ENCODE measurements around the gene ASTN2. TPM values are rescaled to one million over a fixed set of nuclear protein-coding genes. Genes with fewer than 3 reads are reported as not detected.
"Not testable (repeated sequence)": the region's sequence is repeated elsewhere in the genome, so short reads cannot be mapped to it uniquely, and the experiment has no call there.

ASTN2 gene
- total RNA-seq, 1 donor from 2014 or later, result 13.6 TPM

DNA sequence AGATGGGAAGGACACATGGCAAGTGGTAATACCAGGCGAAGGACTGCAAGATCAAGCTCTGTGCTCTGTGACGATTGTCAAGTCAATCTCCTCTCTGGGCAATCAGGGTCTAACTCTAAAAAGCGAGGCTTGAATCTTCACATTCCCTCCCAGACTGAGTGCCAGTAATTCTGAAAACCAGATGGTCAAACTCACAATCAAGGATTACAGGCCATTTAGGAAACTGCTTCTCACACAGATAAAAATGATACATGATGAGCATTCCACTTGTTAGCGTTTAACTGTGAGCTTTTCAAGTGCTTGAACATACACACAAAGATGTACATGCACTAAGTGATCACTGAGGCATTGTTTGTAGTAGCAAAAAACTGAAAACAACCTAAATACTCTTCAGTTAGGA, 517.7 kb downstream of the ASTN2 start:
- H3K27me3 Mint-ChIP-seq (ENCODE audit: low read depth, unreplicated experiment), result no peaks in the 10 kb centered on the region
- peaks cover 2% of the 10 kb centered on the region for H3K9me3 Mint-ChIP-seq (ENCODE audit: unreplicated experiment)
- no peaks in the 10 kb centered on the region for H3K36me3 Mint-ChIP-seq (ENCODE audit: low read depth, unreplicated experiment)
- H3K9ac ChIP-seq (ENCODE audit: low read length), result no peak overlapping the region
- FAIRE-seq (no peak), DNase-seq (ENCODE audit: low read depth) (no peak)
- H4K20me1 ChIP-seq (ENCODE audit: insufficient read depth, low read length), result no peaks in the 10 kb centered on the region
- peaks cover 13% of the 10 kb centered on the region for H3K4me1 Mint-ChIP-seq (ENCODE audit: low read depth, unreplicated experiment)
- no peak overlapping the region for H3K27ac ChIP-seq (ENCODE audit: low read depth, low read length)
- H3K79me2 ChIP-seq (ENCODE audit: insufficient read depth, low read length), result no peaks in the 10 kb centered on the region
- no peak overlapping the region for H3K27ac Mint-ChIP-seq (ENCODE audit: unreplicated experiment)
- no peak overlapping the region for H2AFZ ChIP-seq (ENCODE audit: low read depth, low read length)
- no peak overlapping the region for H3K4me3 ChIP-seq (ENCODE audit: insufficient read depth, low read depth, low read length)
- H3K4me1 ChIP-seq (ENCODE audit: insufficient read depth, low read length), result no peaks in the 10 kb centered on the region
- H3K36me3 ChIP-seq (ENCODE audit: insufficient read depth, low read length), result no peaks in the 10 kb centered on the region
- H3K4me3 Mint-ChIP-seq (ENCODE audit: unreplicated experiment), result no peak overlapping the region
- no peak for TF ChIP-seq EZH2 (IDR thresholded peaks at IDR 0.05; ENCODE audit: insufficient read depth, low read length)
- TF ChIP-seq, protein P1, sequence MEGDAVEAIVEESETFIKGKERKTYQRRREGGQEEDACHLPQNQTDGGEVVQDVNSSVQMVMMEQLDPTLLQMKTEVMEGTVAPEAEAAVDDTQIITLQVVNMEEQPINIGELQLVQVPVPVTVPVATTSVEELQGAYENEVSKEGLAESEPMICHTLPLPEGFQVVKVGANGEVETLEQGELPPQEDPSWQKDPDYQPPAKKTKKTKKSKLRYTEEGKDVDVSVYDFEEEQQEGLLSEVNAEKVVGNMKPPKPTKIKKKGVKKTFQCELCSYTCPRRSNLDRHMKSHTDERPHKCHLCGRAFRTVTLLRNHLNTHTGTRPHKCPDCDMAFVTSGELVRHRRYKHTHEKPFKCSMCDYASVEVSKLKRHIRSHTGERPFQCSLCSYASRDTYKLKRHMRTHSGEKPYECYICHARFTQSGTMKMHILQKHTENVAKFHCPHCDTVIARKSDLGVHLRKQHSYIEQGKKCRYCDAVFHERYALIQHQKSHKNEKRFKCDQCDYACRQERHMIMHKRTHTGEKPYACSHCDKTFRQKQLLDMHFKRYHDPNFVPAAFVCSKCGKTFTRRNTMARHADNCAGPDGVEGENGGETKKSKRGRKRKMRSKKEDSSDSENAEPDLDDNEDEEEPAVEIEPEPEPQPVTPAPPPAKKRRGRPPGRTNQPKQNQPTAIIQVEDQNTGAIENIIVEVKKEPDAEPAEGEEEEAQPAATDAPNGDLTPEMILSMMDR (IDR thresholded peaks at IDR 0.05; ENCODE audit: insufficient read depth, low read depth, low read length), result no peak
- no peaks in the 10 kb centered on the region for H3K9me3 ChIP-seq (ENCODE audit: insufficient read depth, low read depth, low read length)
- no peak overlapping the region for H3K4me2 ChIP-seq (ENCODE audit: low read length)
- no peaks in the 10 kb centered on the region for H3K27me3 ChIP-seq (ENCODE audit: insufficient read depth, low read length)

DNA sequence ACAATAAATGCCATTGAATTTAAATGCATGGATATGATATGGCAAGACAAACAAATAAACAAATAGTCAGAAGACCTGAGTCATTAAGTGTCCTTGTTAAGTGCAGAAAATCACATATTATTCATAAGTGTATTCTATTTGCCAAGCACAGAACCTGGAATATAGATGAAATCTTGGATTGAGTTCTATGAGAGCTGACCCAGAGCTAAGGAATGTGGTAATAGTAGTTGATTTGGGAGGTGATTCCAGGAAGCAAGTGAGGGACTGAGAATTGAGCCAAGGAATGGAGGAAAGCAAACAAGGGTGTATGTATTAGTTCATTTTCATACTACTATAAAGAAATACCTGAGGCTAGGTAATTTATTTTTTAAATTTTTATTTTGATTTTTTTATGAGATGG, 518.9 kb downstream of the ASTN2 start:
- Histone ChIP-seq H4K20me1 (ENCODE audit: insufficient read depth, low read length) (no peaks in the 10 kb centered on the region), H3K4me1 (ENCODE audit: insufficient read depth, low read length) (no peaks in the 10 kb centered on the region), H3K36me3 (ENCODE audit: insufficient read depth, low read length) (no peaks in the 10 kb centered on the region), H3K27ac (ENCODE audit: low read depth, low read length) (no peak overlapping the region), H3K9me3 (ENCODE audit: insufficient read depth, low read depth, low read length) (no peaks in the 10 kb centered on the region), H2AFZ (ENCODE audit: low read depth, low read length) (no peak overlapping the region), H3K4me2 (ENCODE audit: low read length) (no peak overlapping the region), H3K4me3 (ENCODE audit: insufficient read depth, low read depth, low read length) (no peak overlapping the region), H3K79me2 (ENCODE audit: insufficient read depth, low read length) (no peaks in the 10 kb centered on the region), H3K27me3 (ENCODE audit: insufficient read depth, low read length) (no peaks in the 10 kb centered on the region), H3K9ac (ENCODE audit: low read length) (no peak overlapping the region)
- FAIRE-seq (no peak), DNase-seq (ENCODE audit: low read depth) (no peak)
- H3K27me3 Mint-ChIP-seq (ENCODE audit: low read depth, unreplicated experiment), result no peaks in the 10 kb centered on the region
- TF ChIP-seq EZH2 (IDR thresholded peaks at IDR 0.05; ENCODE audit: insufficient read depth, low read length), result no peak
- TF ChIP-seq, protein P1 (IDR thresholded peaks at IDR 0.05; ENCODE audit: insufficient read depth, low read depth, low read length), result no peak
- H3K9me3 Mint-ChIP-seq (ENCODE audit: unreplicated experiment), result peaks cover 2% of the 10 kb centered on the region
- no peak overlapping the region for H3K4me3 Mint-ChIP-seq (ENCODE audit: unreplicated experiment)
- H3K4me1 Mint-ChIP-seq (ENCODE audit: low read depth, unreplicated experiment), result peaks cover 16% of the 10 kb centered on the region
- H3K36me3 Mint-ChIP-seq (ENCODE audit: low read depth, unreplicated experiment), result no peaks in the 10 kb centered on the region
- H3K27ac Mint-ChIP-seq (ENCODE audit: unreplicated experiment), result no peak overlapping the region

DNA sequence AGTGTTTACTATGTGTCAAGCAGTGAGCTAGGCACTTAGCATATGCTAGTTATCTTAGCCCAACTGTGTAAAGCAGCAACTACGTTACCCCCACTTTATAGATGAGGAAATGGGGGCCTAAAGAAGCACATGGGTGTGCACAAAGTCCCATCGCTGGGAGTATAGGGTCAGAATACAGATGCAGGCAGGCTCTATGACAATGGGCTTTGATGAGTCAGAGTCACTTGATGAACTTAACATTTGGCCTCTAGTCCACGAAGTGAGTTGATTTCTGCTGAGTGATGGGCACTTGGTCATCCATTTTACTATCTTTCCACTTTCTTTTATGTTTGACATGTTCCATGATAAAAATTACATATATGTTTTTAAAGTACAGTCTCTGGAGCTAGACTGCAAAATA, 523.4 kb downstream of the ASTN2 start:
- H3K9ac ChIP-seq (ENCODE audit: low read length), result no peak overlapping the region
- no peaks in the 10 kb centered on the region for H3K27me3 Mint-ChIP-seq (ENCODE audit: low read depth, unreplicated experiment)
- no peaks in the 10 kb centered on the region for H3K27me3 ChIP-seq (ENCODE audit: insufficient read depth, low read length)
- H3K4me2 ChIP-seq (ENCODE audit: low read length), result no peak overlapping the region
- no peaks in the 10 kb centered on the region for H3K4me1 ChIP-seq (ENCODE audit: insufficient read depth, low read length)
- no peaks in the 10 kb centered on the region for H3K36me3 ChIP-seq (ENCODE audit: insufficient read depth, low read length)
- H3K79me2 ChIP-seq (ENCODE audit: insufficient read depth, low read length), result no peaks in the 10 kb centered on the region
- no peak for DNase-seq (ENCODE audit: low read depth)
- peaks cover 7% of the 10 kb centered on the region for H3K4me1 Mint-ChIP-seq (ENCODE audit: low read depth, unreplicated experiment)
- H3K36me3 Mint-ChIP-seq (ENCODE audit: low read depth, unreplicated experiment), result no peaks in the 10 kb centered on the region
- H3K27ac ChIP-seq (ENCODE audit: low read depth, low read length), result no peak overlapping the region
- no peak for FAIRE-seq
- no peak overlapping the region for H3K27ac Mint-ChIP-seq (ENCODE audit: unreplicated experiment)
- no peak overlapping the region for H2AFZ ChIP-seq (ENCODE audit: low read depth, low read length)
- H4K20me1 ChIP-seq (ENCODE audit: insufficient read depth, low read length), result no peaks in the 10 kb centered on the region
- TF ChIP-seq, protein P1 (IDR thresholded peaks at IDR 0.05; ENCODE audit: insufficient read depth, low read depth, low read length), result no peak
- no peak for TF ChIP-seq EZH2 (IDR thresholded peaks at IDR 0.05; ENCODE audit: insufficient read depth, low read length)
- H3K9me3 Mint-ChIP-seq (ENCODE audit: unreplicated experiment), result no peaks in the 10 kb centered on the region
- no peak overlapping the region for H3K4me3 ChIP-seq (ENCODE audit: insufficient read depth, low read depth, low read length)
- H3K4me3 Mint-ChIP-seq (ENCODE audit: unreplicated experiment), result no peak overlapping the region
- H3K9me3 ChIP-seq (ENCODE audit: insufficient read depth, low read depth, low read length), result no peaks in the 10 kb centered on the region

DNA sequence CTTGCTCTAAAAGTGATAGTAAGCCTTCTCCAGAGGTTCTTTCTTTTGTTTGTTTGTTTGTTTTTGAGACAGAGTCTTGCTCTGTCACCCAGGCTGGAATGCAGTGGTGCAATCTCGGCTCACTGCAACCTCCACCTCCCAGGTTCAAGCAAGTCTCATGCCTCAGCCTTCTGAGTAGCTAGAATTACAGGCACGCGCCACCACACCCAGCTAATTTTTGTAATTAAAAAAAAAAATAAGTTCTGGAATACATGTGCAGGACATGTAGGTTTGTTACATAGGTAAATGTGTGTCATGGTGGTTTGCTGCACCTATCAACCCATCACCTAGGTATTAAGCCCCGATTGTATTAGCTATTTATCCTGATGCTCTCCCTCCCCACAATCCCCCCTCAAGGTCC, 526.4 kb downstream of the ASTN2 start:
- not testable (repeated sequence) for H4K20me1 ChIP-seq (ENCODE audit: insufficient read depth, low read length); FAIRE-seq; H3K4me2 ChIP-seq (ENCODE audit: low read length); H3K4me1 ChIP-seq (ENCODE audit: insufficient read depth, low read length); H3K9me3 Mint-ChIP-seq (ENCODE audit: unreplicated experiment); DNase-seq (ENCODE audit: low read depth); H3K4me3 Mint-ChIP-seq (ENCODE audit: unreplicated experiment); H3K36me3 Mint-ChIP-seq (ENCODE audit: low read depth, unreplicated experiment); H3K27ac ChIP-seq (ENCODE audit: low read depth, low read length); H3K27ac Mint-ChIP-seq (ENCODE audit: unreplicated experiment); H3K36me3 ChIP-seq (ENCODE audit: insufficient read depth, low read length); H3K79me2 ChIP-seq (ENCODE audit: insufficient read depth, low read length); H3K4me3 ChIP-seq (ENCODE audit: insufficient read depth, low read depth, low read length); H3K9ac ChIP-seq (ENCODE audit: low read length); H3K27me3 Mint-ChIP-seq (ENCODE audit: low read depth, unreplicated experiment); H2AFZ ChIP-seq (ENCODE audit: low read depth, low read length); H3K9me3 ChIP-seq (ENCODE audit: insufficient read depth, low read depth, low read length); H3K4me1 Mint-ChIP-seq (ENCODE audit: low read depth, unreplicated experiment); H3K27me3 ChIP-seq (ENCODE audit: insufficient read depth, low read length)
